Measurements from ENCODE around the gene SRF. TPM values are rescaled to one million over a fixed set of nuclear protein-coding genes. Genes with fewer than 3 reads are reported as not detected.

SRF gene
- total RNA-seq, 2 experiments from 2014 or later, result 34.5 to 35.4 TPM

GRCh38 chr6:43142101-43142500 lies 29.0 kb upstream of the SRF start:
- ChIA-PET POLR2A (interaction anchor here (0.9 to 2.0 kb wide), 5 partner anchors 32 to 162 kb away, joined by 3 to 8 read pairs (median 6); partner anchors contain the start of genes PPP2R5D, PTK7 and RRP36), CTCF (interaction anchor here (1.0 to 3.0 kb wide), 10 partner anchors 18 to 241 kb away, joined by 3 to 38 read pairs (median 16); partner anchors contain the start of genes KLC4, MRPL2 and PTK7)
- peaks cover 24% of the 10 kb centered on the region for H3K4me1 Mint-ChIP-seq (ENCODE audit: low read depth)
- DNase-seq (peak; percentile 77), ATAC-seq (peak; percentile 73)
- H3K4me3 Mint-ChIP-seq, result peak overlapping the region; percentile 76
- no peaks in the 10 kb centered on the region for H3K36me3 Mint-ChIP-seq (ENCODE audit: low read depth)
- no peaks in the 10 kb centered on the region for H3K9me3 Mint-ChIP-seq
- intact Hi-C loops (cut with micrococcal nuclease), result loop anchor here (2.0 to 5.0 kb wide), 2 partner anchors 71 to 240 kb away; no protein-coding TSS in a partner anchor
- no peak for TF ChIP-seq CTCF (IDR thresholded peaks at IDR 0.05)
- H3K27ac Mint-ChIP-seq, result peak overlapping the region; percentile 97
- no peaks in the 10 kb centered on the region for H3K27me3 Mint-ChIP-seq

GRCh38 chr6:43143235-43144128 lies 27.6 kb upstream of the SRF start:
- no peaks in the 10 kb centered on the region for H3K9me3 Mint-ChIP-seq
- H3K27ac Mint-ChIP-seq, result peak overlapping the region; percentile 97
- H3K4me1 Mint-ChIP-seq (ENCODE audit: low read depth), result peaks cover 24% of the 10 kb centered on the region
- ATAC-seq (peak; percentile 93), DNase-seq (peak; percentile 86)
- TF ChIP-seq CTCF (IDR thresholded peaks at IDR 0.05), result peak; percentile 92
- no peaks in the 10 kb centered on the region for H3K27me3 Mint-ChIP-seq
- peak overlapping the region; percentile 76 for H3K4me3 Mint-ChIP-seq
- H3K36me3 Mint-ChIP-seq (ENCODE audit: low read depth), result no peaks in the 10 kb centered on the region
- POLR2A ChIA-PET, result interaction anchor here (0.5 to 2.0 kb wide), 16 partner anchors 9 to 251 kb away, joined by 3 to 8 read pairs (median 3); partner anchors contain the start of genes KLC4, KLHDC3, MEA1 and MRPL2
- intact Hi-C loops (cut with micrococcal nuclease), result loop anchor here (2.0 to 5.0 kb wide), 2 partner anchors 73 to 241 kb away; no protein-coding TSS in a partner anchor
- CTCF ChIA-PET, result interaction anchor here (0.5 to 3.0 kb wide), 79 partner anchors 9 to 545 kb away, joined by 3 to 38 read pairs (median 5); partner anchors contain the start of genes CNPY3, CUL7, KLC4 and MEA1

DNA sequence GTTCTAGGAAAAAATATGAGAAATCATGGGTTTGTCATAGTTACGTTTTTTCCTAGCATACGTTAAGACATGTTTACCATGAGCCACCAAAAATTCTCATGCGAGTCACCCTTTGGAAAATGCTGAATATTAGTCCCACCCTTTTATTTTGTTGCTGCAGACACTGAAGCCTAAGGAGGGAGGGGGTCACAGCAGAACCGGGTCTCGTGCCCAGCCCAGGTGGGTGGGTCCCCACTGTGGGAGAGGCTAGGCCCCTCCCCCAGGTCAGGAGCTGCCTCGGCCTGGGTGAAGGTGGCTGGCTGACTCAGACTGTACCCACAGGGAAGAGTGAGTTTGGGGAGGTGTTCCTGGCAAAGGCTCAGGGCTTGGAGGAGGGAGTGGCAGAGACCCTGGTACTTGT lies 26.2 kb upstream of the SRF start:
- TF ChIP-seq CTCF (IDR thresholded peaks at IDR 0.05), result no peak
- H3K27me3 Mint-ChIP-seq, result no peaks in the 10 kb centered on the region
- no peaks in the 10 kb centered on the region for H3K36me3 Mint-ChIP-seq (ENCODE audit: low read depth)
- peaks cover 24% of the 10 kb centered on the region for H3K4me1 Mint-ChIP-seq (ENCODE audit: low read depth)
- ATAC-seq, result no peak
- CTCF ChIA-PET, result interaction anchor here (1.8 to 3.0 kb wide), 5 partner anchors 12 to 253 kb away, joined by 8 to 28 read pairs (median 11); partner anchors contain the start of gene CNPY3
- H3K9me3 Mint-ChIP-seq, result no peaks in the 10 kb centered on the region
- intact Hi-C loops (cut with micrococcal nuclease), result loop anchor here (5.0 kb wide), 1 partner anchor 243 kb away; no protein-coding TSS in a partner anchor
- DNase-seq, result no peak
- H3K4me3 Mint-ChIP-seq, result no peak overlapping the region
- POLR2A ChIA-PET, result no interaction called here
- H3K27ac Mint-ChIP-seq, result no peak overlapping the region

DNA sequence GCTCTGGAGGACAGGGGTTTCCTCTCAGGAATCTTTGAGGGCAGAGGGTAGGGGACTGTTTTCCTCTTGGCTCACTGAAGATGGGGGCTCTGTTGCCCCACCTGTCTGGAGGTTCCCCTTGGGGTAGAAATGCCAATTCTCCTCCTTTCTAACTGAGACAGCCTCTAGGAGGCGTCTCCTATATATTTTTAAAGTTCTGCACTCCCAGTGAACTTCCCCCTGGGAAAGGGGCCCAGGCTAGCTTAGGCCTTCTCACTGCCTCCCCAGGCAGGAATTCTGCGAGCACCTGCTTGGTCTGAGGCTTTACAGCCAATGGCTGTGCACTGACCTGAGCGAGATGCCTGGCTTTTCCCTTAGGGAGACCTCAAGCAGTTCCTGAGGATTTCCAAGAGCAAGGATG lies 24.8 kb upstream of the SRF start:
- H3K4me3 Mint-ChIP-seq, result no peak overlapping the region
- CTCF ChIA-PET, result no interaction called here
- no peak overlapping the region for H3K27ac Mint-ChIP-seq

More for the DNA sequence above, 24.8 kb upstream of the SRF start:
- H3K4me1 Mint-ChIP-seq (ENCODE audit: low read depth), result peaks cover 21% of the 10 kb centered on the region
- ATAC-seq (no peak), DNase-seq (no peak)
- POLR2A ChIA-PET, result interaction anchor here (0.9 kb wide), 1 partner anchor 256 kb away, joined by 3 read pairs; a partner anchor contains a TSS
- H3K9me3 Mint-ChIP-seq, result no peaks in the 10 kb centered on the region
- no peaks in the 10 kb centered on the region for H3K36me3 Mint-ChIP-seq (ENCODE audit: low read depth)
- intact Hi-C loops (cut with micrococcal nuclease), result no loop called here
- no peaks in the 10 kb centered on the region for H3K27me3 Mint-ChIP-seq
- TF ChIP-seq CTCF (IDR thresholded peaks at IDR 0.05), result no peak

All from activated CD8-positive, alpha-beta T cell treated with anti-CD3 and anti-CD28 coated beads for 36 hours (primary cell).